ENCODE results near the gene TRPC3. TPM values are rescaled to one million over a fixed set of nuclear protein-coding genes. Genes with fewer than 3 reads are reported as not detected.

The TRPC3 gene
- total RNA-seq, 1 donor from 2014 or later, result 0.07 TPM

- no peak overlapping the region for H2AFZ ChIP-seq (ENCODE audit: low read depth, low read length)
- DNase-seq (ENCODE audit: low read depth), result no peak
Observed at GRCh38 chr4:121873604-121874003, 78.3 kb downstream of the TRPC3 start.

DNA sequence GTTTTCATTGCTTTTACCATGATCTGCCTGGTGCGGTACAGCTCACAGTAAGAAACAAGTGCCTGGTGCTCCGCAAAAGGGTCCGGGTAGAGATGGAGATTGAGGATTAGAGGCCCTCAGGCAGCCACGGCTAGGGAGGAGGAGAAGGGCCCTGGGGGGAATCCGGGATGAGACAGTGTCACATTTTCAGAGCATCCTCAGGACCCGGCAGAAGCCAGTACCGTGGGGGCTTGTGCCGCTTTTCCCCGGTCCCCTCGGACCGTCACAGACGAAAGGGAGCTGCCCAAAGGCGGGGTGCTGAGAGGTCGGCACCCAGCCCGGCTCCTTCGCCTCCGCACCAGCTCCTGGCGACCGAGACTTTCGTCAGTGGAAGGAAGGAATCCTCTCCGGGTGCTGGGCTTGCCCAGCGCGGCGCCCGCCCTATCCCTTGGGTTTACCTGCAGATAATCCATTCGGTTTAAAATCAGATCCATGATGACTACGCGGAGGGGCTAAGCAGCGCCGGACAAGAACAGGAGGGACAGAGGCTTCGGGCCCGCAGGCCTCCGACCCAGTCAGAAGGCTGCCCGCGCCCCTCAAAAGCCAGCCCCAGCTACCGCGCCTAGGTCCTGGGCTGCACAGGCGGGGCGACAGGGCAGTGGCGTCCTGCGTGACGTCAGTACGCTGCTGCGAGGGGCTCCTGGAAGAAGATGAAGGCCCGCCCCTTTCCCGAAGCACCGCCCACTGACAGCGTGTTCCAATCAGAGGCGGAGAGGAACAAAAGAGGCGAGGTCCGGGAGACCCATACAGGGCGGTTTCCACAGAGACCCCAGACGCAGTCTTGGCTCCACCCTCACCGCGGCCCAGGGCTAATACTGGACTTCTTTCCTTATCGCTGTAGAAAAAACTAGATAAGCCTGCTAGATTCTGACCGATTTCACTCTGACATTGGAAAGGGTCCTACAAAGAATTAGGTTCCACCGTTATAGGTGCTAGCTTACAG is 81.7 kb downstream of the TRPC3 start, which contains the start of gene BBS7:
Gene BBS7, minus strand, starts transcription at position 634 of the 982 bp plus-strand sequence. Its CDS starts 161 bp downstream, at position 473.
- H3K4me2 ChIP-seq (ENCODE audit: low read length), result peak within 1 kb of the TSS; percentile 88
- H3K27ac ChIP-seq (ENCODE audit: low read depth, low read length), result peak within 1 kb of the TSS; percentile 85
- H3K79me2 ChIP-seq (ENCODE audit: insufficient read depth, low read length), result peaks cover 17% of the 10 kb centered on the region
- peak; percentile 37 for FAIRE-seq
- peaks cover 7% of the 10 kb centered on the region for H3K4me1 ChIP-seq (ENCODE audit: insufficient read depth, low read length)
- Mint-ChIP-seq H3K4me1 (ENCODE audit: low read depth, unreplicated experiment) (no peaks in the 10 kb centered on the region), H3K27me3 (ENCODE audit: low read depth, unreplicated experiment) (no peaks in the 10 kb centered on the region), H3K9me3 (ENCODE audit: unreplicated experiment) (no peaks in the 10 kb centered on the region), H3K4me3 (ENCODE audit: unreplicated experiment) (peak within 1 kb of the TSS; percentile 95), H3K27ac (ENCODE audit: unreplicated experiment) (peak within 1 kb of the TSS; percentile 80), H3K36me3 (ENCODE audit: low read depth, unreplicated experiment) (peaks cover 13% of the 10 kb centered on the region)
- no peaks in the 10 kb centered on the region for H3K27me3 ChIP-seq (ENCODE audit: insufficient read depth, low read length)
- H3K9ac ChIP-seq (ENCODE audit: low read length), result peak within 1 kb of the TSS; percentile 87
- no peak for TF ChIP-seq EZH2 (IDR thresholded peaks at IDR 0.05; ENCODE audit: insufficient read depth, low read length)
- TF ChIP-seq, protein P1, sequence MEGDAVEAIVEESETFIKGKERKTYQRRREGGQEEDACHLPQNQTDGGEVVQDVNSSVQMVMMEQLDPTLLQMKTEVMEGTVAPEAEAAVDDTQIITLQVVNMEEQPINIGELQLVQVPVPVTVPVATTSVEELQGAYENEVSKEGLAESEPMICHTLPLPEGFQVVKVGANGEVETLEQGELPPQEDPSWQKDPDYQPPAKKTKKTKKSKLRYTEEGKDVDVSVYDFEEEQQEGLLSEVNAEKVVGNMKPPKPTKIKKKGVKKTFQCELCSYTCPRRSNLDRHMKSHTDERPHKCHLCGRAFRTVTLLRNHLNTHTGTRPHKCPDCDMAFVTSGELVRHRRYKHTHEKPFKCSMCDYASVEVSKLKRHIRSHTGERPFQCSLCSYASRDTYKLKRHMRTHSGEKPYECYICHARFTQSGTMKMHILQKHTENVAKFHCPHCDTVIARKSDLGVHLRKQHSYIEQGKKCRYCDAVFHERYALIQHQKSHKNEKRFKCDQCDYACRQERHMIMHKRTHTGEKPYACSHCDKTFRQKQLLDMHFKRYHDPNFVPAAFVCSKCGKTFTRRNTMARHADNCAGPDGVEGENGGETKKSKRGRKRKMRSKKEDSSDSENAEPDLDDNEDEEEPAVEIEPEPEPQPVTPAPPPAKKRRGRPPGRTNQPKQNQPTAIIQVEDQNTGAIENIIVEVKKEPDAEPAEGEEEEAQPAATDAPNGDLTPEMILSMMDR (IDR thresholded peaks at IDR 0.05; ENCODE audit: insufficient read depth, low read depth, low read length), result no peak
- DNase-seq (ENCODE audit: low read depth), result peak; percentile 91
- no peaks in the 10 kb centered on the region for H3K9me3 ChIP-seq (ENCODE audit: insufficient read depth, low read depth, low read length)
- no peaks in the 10 kb centered on the region for H4K20me1 ChIP-seq (ENCODE audit: insufficient read depth, low read length)
- peak within 1 kb of the TSS; percentile 83 for H2AFZ ChIP-seq (ENCODE audit: low read depth, low read length)
- H3K4me3 ChIP-seq (ENCODE audit: insufficient read depth, low read depth, low read length), result peak within 1 kb of the TSS; percentile 81
- H3K36me3 ChIP-seq (ENCODE audit: insufficient read depth, low read length), result peaks cover 4% of the 10 kb centered on the region

More at GRCh38 chr4:121873604-121874003, 78.3 kb downstream of the TRPC3 start:
- no peaks in the 10 kb centered on the region for H3K9me3 ChIP-seq (ENCODE audit: insufficient read depth, low read depth, low read length)
- FAIRE-seq, result no peak
- Mint-ChIP-seq H3K27ac (ENCODE audit: unreplicated experiment) (no peak overlapping the region), H3K4me3 (ENCODE audit: unreplicated experiment) (no peak overlapping the region), H3K9me3 (ENCODE audit: unreplicated experiment) (no peaks in the 10 kb centered on the region), H3K36me3 (ENCODE audit: low read depth, unreplicated experiment) (no peaks in the 10 kb centered on the region), H3K4me1 (ENCODE audit: low read depth, unreplicated experiment) (no peaks in the 10 kb centered on the region), H3K27me3 (ENCODE audit: low read depth, unreplicated experiment) (peaks cover 7% of the 10 kb centered on the region)
- no peaks in the 10 kb centered on the region for H3K36me3 ChIP-seq (ENCODE audit: insufficient read depth, low read length)
- no peak for TF ChIP-seq EZH2 (IDR thresholded peaks at IDR 0.05; ENCODE audit: insufficient read depth, low read length)
- TF ChIP-seq, protein P1 (IDR thresholded peaks at IDR 0.05; ENCODE audit: insufficient read depth, low read depth, low read length), result no peak
- no peaks in the 10 kb centered on the region for H3K27me3 ChIP-seq (ENCODE audit: insufficient read depth, low read length)
- H3K4me3 ChIP-seq (ENCODE audit: insufficient read depth, low read depth, low read length), result no peak overlapping the region
- H3K27ac ChIP-seq (ENCODE audit: low read depth, low read length), result no peak overlapping the region
- H3K9ac ChIP-seq (ENCODE audit: low read length), result no peak overlapping the region
- peaks cover 7% of the 10 kb centered on the region for H3K4me1 ChIP-seq (ENCODE audit: insufficient read depth, low read length)
- peaks cover 13% of the 10 kb centered on the region for H3K79me2 ChIP-seq (ENCODE audit: insufficient read depth, low read length)
- H3K4me2 ChIP-seq (ENCODE audit: low read length), result no peak overlapping the region
- no peaks in the 10 kb centered on the region for H4K20me1 ChIP-seq (ENCODE audit: insufficient read depth, low read length)
